Right lobe of liver (tissue), 6 donors: ENCODE results near the gene DEXI. TPM values are rescaled to one million over a fixed set of nuclear protein-coding genes. Genes with fewer than 3 reads are reported as not detected.
A peak's percentile ranks its signal among the peaks of the same experiment; 100 is the strongest.
"Not testable (repeated sequence)": the region's sequence is repeated elsewhere in the genome, so short reads cannot be mapped to it uniquely, and the experiment has no call there.

ENCODE experiments used
- ATAC-seq, 4 donors: fragments of 200-7000 bp; cut with Tn5 transposase; one replicate each; pipeline ENCODE4 v1.9.1; 2020; ENCODE audit warnings: mild to moderate bottlenecking in 4 of 4, moderate library complexity in 4 of 4
- DNase-seq, 3 donors: peaks; one replicate each; pipeline ENCODE4 v3.0.0-alpha.2; 2020
- H3K27ac ChIP-seq, 3 donors: fragments of 200-600 bp; one replicate each; pipeline ENCODE4 v1.8.0; 2022
- H3K27me3 ChIP-seq, 2 donors: fragments of 200-600 bp; one replicate each; pipeline ENCODE4 v1.8.0; 2022
- H3K36me3 ChIP-seq, 4 donors: fragments of 200-600 bp; sonication (generic) in 1 of 4; one replicate each; pipeline versions ENCODE4 v1.5.1 to v1.8.0; 2017 to 2022; ENCODE audit warnings: control low read depth in 1 of 4
- H3K4me1 ChIP-seq, 4 donors: fragments of 200-600 bp; sonication (generic) in 1 of 4; one replicate each; pipeline versions ENCODE4 v1.5.1 to v1.8.0; 2017 to 2022; ENCODE audit warnings: control low read depth in 1 of 4
- H3K4me3 ChIP-seq, 3 donors: fragments of 200-600 bp; one replicate each; pipeline ENCODE4 v1.8.0; 2022
- H3K9me3 ChIP-seq, 4 donors: fragments of 200-600 bp; sonication (generic) in 1 of 4; one replicate each; pipeline versions ENCODE4 v1.5.1 to v1.8.0; 2017 to 2022; ENCODE audit warnings: control low read depth in 1 of 4
- CTCF ChIP-seq, 4 donors: fragments of 200-600 bp in 3 of 4; fragments of 450-650 bp in 1 of 4; IDR thresholded peaks; one replicate each; pipeline versions ENCODE4 v1.5.1 to v1.8.0; 2016 to 2022; ENCODE audit warnings: antibody characterized with exemption in 4 of 4, mild to moderate bottlenecking in 2 of 4
- POLR2A ChIP-seq: fragments of 450-650 bp; IDR thresholded peaks from one replicate; pipeline ENCODE4 v1.6.1; 2017; ENCODE audit warnings: antibody characterized with exemption, mild to moderate bottlenecking
- whole genome bisulfite sequencing: methylation state at CpG from one replicate; pipeline ENCODE4 v1.1.6; 2018; ENCODE audit warnings: low coverage, low lambda C conversion rate; ENCODE audit not compliant: insufficient coverage; ENCODE audit errors: missing lambda C conversion rate; 5-methylcytosine and 5-hydroxymethylcytosine counted together
- intact Hi-C, 2 donors: fragments of 100-400 bp; cut with DNase I; formaldehyde crosslinking; loops; one replicate each; pipeline versions ENCODE4 v1.11.2 to v1.14.1; 2022
- total RNA-seq, 6 experiments: library from RNA; depleted of rRNA in 2 of 6; stranded (reverse); fragments of >200 nt in 2 of 6; fragmentation: NEBNext Ultra II Directional in 3 of 6; extraction: Animal tissue kit (Norgen Biotek cat#: 25700) in 3 of 6; gene quantifications; one replicate each; pipeline versions ENCODE4 v1.1.0 to v1.2.4, GENCODE V29; 2016 to 2023
- donor health status: DM: no; HTN: yes; CAD: no.
- donor health status: DM: no; HTN: no; CAD: no.
- donor health status: DM: no; HTN: no; CAD: no.
- donor health status: DM: no; HTN: yes; CAD: no.
- donor health status: DM: no; HTN: yes; CAD: no.

DEXI gene
- total RNA-seq, 6 experiments from 2014 or later, result 35.8 to 93.8 (median 54.1) TPM

GRCh38 chr16:10944249-10945064, 2.2 kb upstream of the DEXI start, which contains the start of gene CLEC16A:
CLEC16A (plus strand) TSS chr16:10944564; CDS start chr16:10944718, 154 bp downstream.
- Histone ChIP-seq H3K4me1 (peaks cover 0 to 42% (median 9%) of the 10 kb centered on the region in 4 donors), H3K4me3 (peak within 1 kb of the TSS; percentile 82 to 92 (median 84)), H3K9me3 (no peaks in the 10 kb centered on the region), H3K36me3 (no peaks in the 10 kb centered on the region), H3K27me3 (no peaks in the 10 kb centered on the region), H3K27ac (peak within 1 kb of the TSS; percentile 65 to 77 (median 71))
- TF ChIP-seq POLR2A, result peak; percentile 84
- peak in 1 of 4 donors; percentile 22 for TF ChIP-seq CTCF (IDR thresholded peaks at IDR 0.05)
- ATAC-seq (peak; percentile 76 to 85 (median 82)), DNase-seq (peak; percentile 99)
- intact Hi-C loops, result no loop called here
- WGBS, result 0% methylated on average over 24 of the region's 86 CpGs

DNA sequence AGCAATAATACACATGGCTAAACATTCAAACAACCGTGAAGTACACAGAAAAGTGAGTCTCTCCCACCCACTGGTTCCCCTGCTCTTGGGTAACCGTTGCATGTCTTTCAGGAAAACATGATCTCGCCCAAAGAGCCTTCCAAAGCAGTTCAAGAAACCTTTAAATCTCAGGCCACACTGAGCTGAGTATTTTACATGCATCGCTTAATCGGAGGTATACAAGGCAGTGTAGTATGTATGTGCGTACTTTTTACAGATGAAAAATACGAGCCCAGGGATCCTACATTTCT, 741 bp upstream of the DEXI start:
- ATAC-seq (no peak), DNase-seq (no peak)
- H3K27me3 ChIP-seq, result no peaks in the 10 kb centered on the region
- 80% methylated on average over 7 of the region's 7 CpGs for WGBS
- H3K9me3 ChIP-seq, result no peaks in the 10 kb centered on the region
- peak overlapping the region in 2 of 3 donors; percentile 70 to 73 for H3K4me3 ChIP-seq
- intact Hi-C loops, result no loop called here
- peaks cover 0 to 57% (median 16%) of the 10 kb centered on the region in 4 donors for H3K4me1 ChIP-seq
- no peaks in the 10 kb centered on the region for H3K36me3 ChIP-seq
- peak overlapping the region in 2 of 3 donors; percentile 71 to 77 for H3K27ac ChIP-seq
- TF ChIP-seq CTCF (IDR thresholded peaks at IDR 0.05) (no peak), POLR2A (no peak)

DNA sequence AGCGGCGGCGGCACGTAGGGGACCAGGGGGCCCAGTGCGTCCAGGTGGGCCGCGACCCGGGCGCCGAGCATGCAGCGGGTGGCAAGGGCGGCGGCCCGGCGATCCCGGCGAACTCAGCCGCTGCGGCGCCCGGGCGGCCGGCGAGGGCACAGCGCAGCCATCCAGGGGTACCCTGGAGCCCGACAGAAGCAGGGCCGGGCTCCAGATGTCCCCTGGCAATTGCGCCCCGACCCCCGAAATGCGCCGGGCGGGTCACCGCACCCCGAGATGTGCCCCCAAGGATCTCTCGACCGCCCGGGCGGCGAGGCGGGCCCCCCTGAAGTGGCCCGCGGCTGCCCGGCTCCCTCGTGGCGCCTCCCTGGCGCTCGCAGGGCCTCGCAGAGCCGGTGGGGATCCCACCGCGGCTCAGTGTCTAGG, 325 bp downstream of the DEXI start:
- DNase-seq (peak in 1 of 3 donors; percentile 30), ATAC-seq (peak in 1 of 4 donors; percentile 3)
- no CpG with 5 or more reads among the region's 52 CpGs for WGBS
- H3K9me3 ChIP-seq, intact Hi-C loops, H3K36me3 ChIP-seq, H3K27me3 ChIP-seq: not testable (repeated sequence)
- H3K4me1 ChIP-seq, result peaks cover 0 to 68% (median 21%) of the 10 kb centered on the region in 4 donors
- peak overlapping the region; percentile 70 to 75 (median 73) for H3K4me3 ChIP-seq
- H3K27ac ChIP-seq, result peak overlapping the region; percentile 53 to 71 (median 58)

DNA sequence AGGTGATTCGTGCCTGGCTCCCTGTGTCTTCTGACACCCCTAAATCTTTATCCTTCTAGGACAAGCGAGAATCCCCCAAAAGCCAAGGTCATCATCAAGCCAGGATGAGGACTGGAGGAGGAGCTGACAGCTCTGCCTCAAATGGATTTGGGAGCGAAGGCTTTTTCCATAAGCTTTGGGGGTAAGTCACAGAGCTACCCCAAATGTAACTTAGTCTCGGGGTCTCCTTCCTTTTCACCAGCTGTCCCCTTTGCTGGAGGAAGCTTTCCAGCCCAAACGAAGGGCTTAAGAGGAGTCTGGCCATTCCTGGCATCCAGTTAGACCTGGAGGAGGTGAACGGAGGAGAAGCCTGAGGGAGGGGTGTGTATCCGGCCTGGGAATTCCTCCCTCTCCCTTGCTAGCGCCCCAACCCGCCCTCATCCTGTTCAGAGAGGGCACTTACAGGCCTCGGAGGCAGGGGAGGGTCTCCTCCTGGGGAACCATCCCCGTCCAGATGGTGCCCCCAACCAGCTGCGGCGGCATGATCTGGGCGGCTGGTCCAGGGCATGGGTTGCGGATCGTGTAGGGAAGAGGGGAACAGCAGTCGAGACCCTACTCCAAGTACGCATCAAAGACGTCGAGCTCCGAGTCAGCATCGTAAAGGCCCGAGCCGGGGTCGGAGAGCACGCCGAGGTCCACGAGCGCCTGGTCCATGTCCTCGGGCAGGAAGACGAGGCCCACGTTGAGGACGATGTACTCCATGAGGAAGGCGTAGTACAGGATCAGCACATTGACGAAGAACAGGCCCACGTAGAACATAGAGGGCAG, 938 bp downstream of the DEXI start:
- ATAC-seq, result no peak
- Histone ChIP-seq H3K4me3 (peak overlapping the region; percentile 70 to 75 (median 73)), H3K4me1 (peaks cover 0 to 74% (median 24%) of the 10 kb centered on the region in 4 donors), H3K27me3 (no peaks in the 10 kb centered on the region), H3K36me3 (no peaks in the 10 kb centered on the region), H3K27ac (peak overlapping the region; percentile 9 to 71 (median 49)), H3K9me3 (no peaks in the 10 kb centered on the region)
- WGBS, result 6% methylated on average over 9 of the region's 36 CpGs
- TF ChIP-seq POLR2A (no peak), CTCF (IDR thresholded peaks at IDR 0.05) (no peak)
- peak in 1 of 3 donors; percentile 47 for DNase-seq
- intact Hi-C loops, result no loop called here
